ENCODE measurements around the gene EBF3. TPM values are rescaled to one million over a fixed set of nuclear protein-coding genes. Genes with fewer than 3 reads are reported as not detected.

The EBF3 gene
- total and polyA plus RNA-seq, 2 donors (not counting 3 experiments of a cell fraction or from before 2014, with no cell fraction given) = 0.92 to 2.7 TPM

DNA sequence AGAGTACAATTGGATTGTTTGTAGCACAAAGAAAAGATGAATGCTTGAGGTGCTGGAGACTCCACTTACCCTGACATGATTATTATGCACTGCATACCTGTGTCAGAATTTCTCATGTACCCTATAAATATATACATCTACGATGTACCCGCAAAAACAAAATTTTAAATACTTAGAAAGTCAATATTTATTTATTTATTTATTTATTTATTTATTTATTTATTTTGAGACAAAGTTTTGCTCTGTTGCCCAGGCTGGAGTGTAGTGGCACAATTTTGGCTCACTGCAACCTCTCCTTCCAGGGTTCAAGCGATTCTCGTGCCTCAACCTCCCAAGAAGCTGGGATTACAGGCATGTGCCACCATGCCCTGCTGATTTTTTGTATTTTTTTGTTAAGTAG lies 35.1 kb upstream of the EBF3 start:
- no peaks in the 10 kb centered on the region for H3K9me3 ChIP-seq (replicated peaks; ENCODE audit: control insufficient read depth, insufficient read depth, low read length)
- TF ChIP-seq MYC (IDR thresholded peaks at IDR 0.05; ENCODE audit: low read depth, low read length) (no peak), JUN (IDR thresholded peaks at IDR 0.05; ENCODE audit: borderline replicate concordance, insufficient read depth, insufficient read length, low read depth) (no peak)
- no peaks in the 10 kb centered on the region for H3K36me3 ChIP-seq (ENCODE audit: control insufficient read depth in 2 of 2, extremely low read depth in 1 of 2, insufficient read depth in 2 of 2, low read length in 2 of 2)
- no peaks in the 10 kb centered on the region for H3K27me3 ChIP-seq (ENCODE audit: control insufficient read depth in 2 of 2, insufficient read depth in 2 of 2, low read length in 2 of 2)
- H3K27ac ChIP-seq (ENCODE audit: insufficient read depth, low read depth, low read length) = no peak overlapping the region
- FAIRE-seq (no peak), DNase-seq (ENCODE audit: low read depth, low spot score) (no peak)
- ChIA-PET POLR2A (no interaction called here), CTCF (no interaction called here)
- H3K4me1 ChIP-seq (ENCODE audit: control insufficient read depth, extremely low read depth, insufficient read depth, low read length) = no peaks in the 10 kb centered on the region
- H3K79me2 ChIP-seq (ENCODE audit: control insufficient read depth, insufficient read depth, low read length) = no peaks in the 10 kb centered on the region
- no peak overlapping the region for H2AFZ ChIP-seq (ENCODE audit: low read depth, low read length)
- dilution Hi-C loops (cut with MboI; ENCODE audit: extremely low pct_ligation_motif_present, low sequenced_read_pairs) = no loop called here
- no TSS peak for BruUV-seq (replicated peaks)
- intact Hi-C loops (cut with micrococcal nuclease) = no loop called here
- no peak overlapping the region for H3K4me3 ChIP-seq (replicated peaks in 1 of 3; ENCODE audit: insufficient read depth in 1 of 3, low read depth in 1 of 3, low read length in 3 of 3)
- no peak overlapping the region for H3K9ac ChIP-seq (replicated peaks; ENCODE audit: extremely low read depth, insufficient read depth, low read length)
- H3K9me1 ChIP-seq (replicated peaks; ENCODE audit: control insufficient read depth, extremely low read depth, insufficient read depth, low read length) = no peaks in the 10 kb centered on the region
- no peak overlapping the region for H3K4me2 ChIP-seq (ENCODE audit: insufficient read depth, low read length)
- no peaks in the 10 kb centered on the region for H4K20me1 ChIP-seq (replicated peaks; ENCODE audit: control insufficient read depth, extremely low read depth, insufficient read depth, low read length)

DNA sequence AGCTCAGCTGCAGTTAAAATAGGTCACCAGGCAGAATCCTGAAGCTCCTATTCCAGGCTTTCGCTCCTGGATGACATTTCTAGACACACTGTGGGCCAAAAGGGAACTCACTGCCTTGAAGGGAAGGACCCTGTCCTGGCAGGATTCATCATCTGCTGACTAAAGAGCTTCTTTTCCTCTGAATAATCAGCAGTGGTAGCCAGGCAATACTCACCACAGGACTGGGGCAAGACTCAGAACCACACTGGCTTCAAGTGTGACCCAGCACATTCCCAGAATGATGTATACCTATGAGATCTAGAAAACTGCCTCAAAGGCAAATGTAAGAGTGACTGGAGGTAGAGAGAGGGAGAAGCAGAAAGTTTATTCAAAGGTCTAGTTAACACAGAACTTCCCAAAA lies 29.5 kb upstream of the EBF3 start:
- TF ChIP-seq, protein P1, sequence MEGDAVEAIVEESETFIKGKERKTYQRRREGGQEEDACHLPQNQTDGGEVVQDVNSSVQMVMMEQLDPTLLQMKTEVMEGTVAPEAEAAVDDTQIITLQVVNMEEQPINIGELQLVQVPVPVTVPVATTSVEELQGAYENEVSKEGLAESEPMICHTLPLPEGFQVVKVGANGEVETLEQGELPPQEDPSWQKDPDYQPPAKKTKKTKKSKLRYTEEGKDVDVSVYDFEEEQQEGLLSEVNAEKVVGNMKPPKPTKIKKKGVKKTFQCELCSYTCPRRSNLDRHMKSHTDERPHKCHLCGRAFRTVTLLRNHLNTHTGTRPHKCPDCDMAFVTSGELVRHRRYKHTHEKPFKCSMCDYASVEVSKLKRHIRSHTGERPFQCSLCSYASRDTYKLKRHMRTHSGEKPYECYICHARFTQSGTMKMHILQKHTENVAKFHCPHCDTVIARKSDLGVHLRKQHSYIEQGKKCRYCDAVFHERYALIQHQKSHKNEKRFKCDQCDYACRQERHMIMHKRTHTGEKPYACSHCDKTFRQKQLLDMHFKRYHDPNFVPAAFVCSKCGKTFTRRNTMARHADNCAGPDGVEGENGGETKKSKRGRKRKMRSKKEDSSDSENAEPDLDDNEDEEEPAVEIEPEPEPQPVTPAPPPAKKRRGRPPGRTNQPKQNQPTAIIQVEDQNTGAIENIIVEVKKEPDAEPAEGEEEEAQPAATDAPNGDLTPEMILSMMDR (IDR thresholded peaks at IDR 0.05; ENCODE audit: extremely low read depth in 1 of 2, insufficient read depth in 1 of 2, low read depth in 1 of 2, low read length in 2 of 2) = no peak
- no peak for TF ChIP-seq GATA2 (IDR thresholded peaks at IDR 0.05; ENCODE audit: insufficient read depth, insufficient read length, low read depth, low read length)
- no peak for TF ChIP-seq POLR2A (IDR thresholded peaks at IDR 0.05; ENCODE audit: low read depth, low read length)
- no peak for TF ChIP-seq POLR2AphosphoS5 (IDR thresholded peaks at IDR 0.05; ENCODE audit: insufficient read depth, low read depth, low read length)
- TF ChIP-seq, protein P2, sequence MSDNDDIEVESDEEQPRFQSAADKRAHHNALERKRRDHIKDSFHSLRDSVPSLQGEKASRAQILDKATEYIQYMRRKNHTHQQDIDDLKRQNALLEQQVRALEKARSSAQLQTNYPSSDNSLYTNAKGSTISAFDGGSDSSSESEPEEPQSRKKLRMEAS (IDR thresholded peaks at IDR 0.05; ENCODE audit: insufficient read depth, insufficient read length) = no peak
- TF ChIP-seq EZH2 (IDR thresholded peaks at IDR 0.05; ENCODE audit: borderline replicate concordance, low read depth, low read length, severe bottlenecking) = no peak
- no peak for TF ChIP-seq MYC (IDR thresholded peaks at IDR 0.05; ENCODE audit: low read depth, low read length)
- TF ChIP-seq JUN (IDR thresholded peaks at IDR 0.05; ENCODE audit: borderline replicate concordance, insufficient read depth, insufficient read length, low read depth) = no peak
- no peak for TF ChIP-seq FOS (IDR thresholded peaks at IDR 0.05; ENCODE audit: borderline replicate concordance, insufficient read depth, low read length)
- Histone ChIP-seq H3K9ac (replicated peaks; ENCODE audit: extremely low read depth, insufficient read depth, low read length) (no peak overlapping the region), H3K9me1 (replicated peaks; ENCODE audit: control insufficient read depth, extremely low read depth, insufficient read depth, low read length) (no peaks in the 10 kb centered on the region), H3K36me3 (ENCODE audit: control insufficient read depth in 2 of 2, extremely low read depth in 1 of 2, insufficient read depth in 2 of 2, low read length in 2 of 2) (no peaks in the 10 kb centered on the region), H3K4me1 (ENCODE audit: control insufficient read depth, extremely low read depth, insufficient read depth, low read length) (no peaks in the 10 kb centered on the region), H3K27me3 (ENCODE audit: control insufficient read depth in 2 of 2, insufficient read depth in 2 of 2, low read length in 2 of 2) (no peaks in the 10 kb centered on the region), H2AFZ (ENCODE audit: low read depth, low read length) (no peak overlapping the region), H4K20me1 (replicated peaks; ENCODE audit: control insufficient read depth, extremely low read depth, insufficient read depth, low read length) (no peaks in the 10 kb centered on the region), H3K4me3 (replicated peaks in 1 of 3; ENCODE audit: insufficient read depth in 1 of 3, low read depth in 1 of 3, low read length in 3 of 3) (no peak overlapping the region), H3K27ac (ENCODE audit: insufficient read depth, low read depth, low read length) (no peak overlapping the region), H3K9me3 (replicated peaks; ENCODE audit: control insufficient read depth, insufficient read depth, low read length) (no peaks in the 10 kb centered on the region), H3K4me2 (ENCODE audit: insufficient read depth, low read length) (no peak overlapping the region), H3K79me2 (ENCODE audit: control insufficient read depth, insufficient read depth, low read length) (no peaks in the 10 kb centered on the region)
- dilution Hi-C loops (cut with MboI; ENCODE audit: extremely low pct_ligation_motif_present, low sequenced_read_pairs) (no loop called here), intact Hi-C loops (cut with micrococcal nuclease) (loop anchor here (1.0 kb wide), 1 partner anchor 31 kb away; no protein-coding TSS in a partner anchor)
- ChIA-PET POLR2A (no interaction called here), CTCF (no interaction called here)
- no TSS peak for BruUV-seq (replicated peaks)
- DNase-seq (ENCODE audit: low read depth, low spot score) = no peak
- FAIRE-seq = no peak
